ENCODE data around the gene NDUFAB1.
"Not testable (repeated sequence)": the region's sequence is repeated elsewhere in the genome, so short reads cannot be mapped to it uniquely, and the experiment has no call there.

NDUFAB1 gene

DNA sequence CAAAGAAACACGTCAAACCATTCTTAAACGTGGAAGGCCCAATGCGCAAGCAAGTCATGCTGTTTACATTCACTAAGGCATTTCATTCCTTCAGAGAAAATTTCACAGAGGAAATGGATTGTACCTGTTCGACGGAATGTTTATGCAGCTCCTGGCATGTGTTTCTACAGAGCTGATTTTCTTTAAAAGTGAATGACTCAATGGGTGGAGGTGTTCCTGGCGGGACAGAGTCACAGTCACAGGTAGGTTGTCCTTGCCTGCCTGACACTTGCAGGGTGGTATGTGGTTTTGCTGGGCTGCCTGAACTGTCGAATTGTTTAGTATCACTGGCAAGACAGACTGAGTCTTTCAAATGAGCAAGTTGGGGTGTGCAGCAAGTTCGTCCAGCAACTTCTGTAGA, 33.4 kb upstream of the NDUFAB1 start:
- no peak for DNase-seq (ENCODE audit: low read depth, low spot score)
- Histone ChIP-seq H3K9me3 (ENCODE audit: insufficient read depth, low read length) (no peaks in the 10 kb centered on the region), H3K4me1 (ENCODE audit: insufficient read depth, insufficient read length) (no peaks in the 10 kb centered on the region), H3K27me3 (ENCODE audit: insufficient read depth, insufficient read length) (no peaks in the 10 kb centered on the region), H3K9ac (ENCODE audit: insufficient read length, low read depth) (no peak overlapping the region), H3K4me3 (ENCODE audit: insufficient read length, low read depth) (no peak overlapping the region), H3K36me3 (ENCODE audit: insufficient read depth, insufficient read length, low read length) (peaks cover 81% of the 10 kb centered on the region)
- TF ChIP-seq YY1 (IDR thresholded peaks at IDR 0.05; ENCODE audit: insufficient read depth, insufficient read length): no peak
- TF ChIP-seq SUZ12 (IDR thresholded peaks at IDR 0.05; ENCODE audit: extremely low read depth, insufficient read depth, insufficient read length): no peak
- TF ChIP-seq ZNF274 (IDR thresholded peaks at IDR 0.05; ENCODE audit: low read depth, low read length): no peak

DNA sequence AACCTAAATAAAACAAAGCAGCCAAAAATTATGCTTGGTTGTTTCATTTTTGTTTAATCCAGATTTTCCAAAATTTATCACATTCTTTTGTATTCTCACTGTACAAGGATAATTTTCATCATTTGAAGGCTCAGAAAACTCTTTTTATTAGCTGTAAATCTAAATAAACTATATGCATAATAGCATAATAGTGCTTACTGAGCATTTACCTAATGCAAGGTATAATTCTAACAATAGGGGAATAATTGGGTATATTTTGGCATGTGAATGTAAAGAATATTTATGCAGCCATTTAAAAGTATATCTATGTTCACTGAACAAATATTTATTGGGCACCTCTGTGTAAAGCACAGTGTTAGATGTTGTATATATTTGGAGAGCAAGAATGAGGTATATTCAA, 28.0 kb upstream of the NDUFAB1 start:
- no peaks in the 10 kb centered on the region for H3K27me3 ChIP-seq (ENCODE audit: insufficient read depth, insufficient read length)
- H3K4me1 ChIP-seq (ENCODE audit: insufficient read depth, insufficient read length): no peaks in the 10 kb centered on the region
- no peak overlapping the region for H3K4me3 ChIP-seq (ENCODE audit: insufficient read length, low read depth)
- TF ChIP-seq ZNF274 (IDR thresholded peaks at IDR 0.05; ENCODE audit: low read depth, low read length): no peak
- no peak for TF ChIP-seq YY1 (IDR thresholded peaks at IDR 0.05; ENCODE audit: insufficient read depth, insufficient read length)
- TF ChIP-seq SUZ12 (IDR thresholded peaks at IDR 0.05; ENCODE audit: extremely low read depth, insufficient read depth, insufficient read length): no peak
- H3K9me3 ChIP-seq (ENCODE audit: insufficient read depth, low read length): no peaks in the 10 kb centered on the region
- H3K36me3 ChIP-seq (ENCODE audit: insufficient read depth, insufficient read length, low read length): peaks cover 90% of the 10 kb centered on the region
- H3K9ac ChIP-seq (ENCODE audit: insufficient read length, low read depth): no peak overlapping the region
- DNase-seq (ENCODE audit: low read depth, low spot score): no peak

DNA sequence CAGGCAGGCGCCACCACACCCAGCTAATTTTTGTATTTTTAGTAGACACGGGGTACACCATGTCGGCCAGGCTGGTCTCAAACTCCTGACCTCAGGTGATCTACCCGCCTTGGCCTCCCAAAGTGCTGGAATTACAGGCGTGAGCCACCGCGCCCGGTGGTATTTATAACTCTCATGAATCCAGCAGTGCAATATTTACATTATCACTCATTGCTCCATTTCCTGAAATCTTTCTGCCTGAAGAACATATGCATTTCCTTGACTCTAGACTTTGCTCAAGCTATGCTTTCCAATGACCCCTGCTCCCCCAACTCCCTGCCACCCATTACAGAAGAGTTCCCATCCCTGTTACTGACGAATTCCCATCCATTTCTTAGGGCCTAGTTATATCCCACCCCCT, 19.7 kb upstream of the NDUFAB1 start:
- no peak for DNase-seq (ENCODE audit: low read depth, low spot score)
- peaks cover 90% of the 10 kb centered on the region for H3K36me3 ChIP-seq (ENCODE audit: insufficient read depth, insufficient read length, low read length)

DNA sequence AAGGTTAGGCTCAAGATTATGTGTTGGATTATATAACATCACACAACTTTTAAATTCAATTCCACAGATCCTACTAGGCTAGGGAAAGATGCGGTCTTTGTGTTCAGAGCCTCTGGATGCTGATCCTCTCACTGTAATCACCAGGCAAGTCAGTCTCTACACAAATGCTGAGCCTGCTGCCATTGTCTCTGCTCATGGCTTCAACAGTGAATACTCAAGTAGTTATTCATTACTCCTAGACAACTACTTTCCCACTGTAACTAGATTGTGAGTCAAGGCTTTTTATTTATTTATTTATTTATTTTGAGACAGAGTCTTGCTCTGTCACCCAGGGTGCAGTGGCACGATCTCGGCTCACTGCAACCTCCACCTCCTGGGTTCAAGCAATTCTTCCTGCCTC, 15.8 kb upstream of the NDUFAB1 start:
- Histone ChIP-seq H3K36me3 (ENCODE audit: insufficient read depth, insufficient read length, low read length) (peaks cover 78% of the 10 kb centered on the region), H3K27me3 (ENCODE audit: insufficient read depth, insufficient read length) (no peaks in the 10 kb centered on the region), H3K9me3 (ENCODE audit: insufficient read depth, low read length) (no peaks in the 10 kb centered on the region), H3K9ac (ENCODE audit: insufficient read length, low read depth) (no peak overlapping the region), H3K4me3 (ENCODE audit: insufficient read length, low read depth) (no peak overlapping the region), H3K4me1 (ENCODE audit: insufficient read depth, insufficient read length) (no peaks in the 10 kb centered on the region)
- TF ChIP-seq SUZ12 (IDR thresholded peaks at IDR 0.05; ENCODE audit: extremely low read depth, insufficient read depth, insufficient read length): no peak
- no peak for TF ChIP-seq ZNF274 (IDR thresholded peaks at IDR 0.05; ENCODE audit: low read depth, low read length)
- TF ChIP-seq YY1 (IDR thresholded peaks at IDR 0.05; ENCODE audit: insufficient read depth, insufficient read length): no peak
- DNase-seq (ENCODE audit: low read depth, low spot score): no peak

More for the DNA sequence above, 19.7 kb upstream of the NDUFAB1 start:
- Histone ChIP-seq H3K27me3 (ENCODE audit: insufficient read depth, insufficient read length) (no peaks in the 10 kb centered on the region), H3K4me3 (ENCODE audit: insufficient read length, low read depth) (no peak overlapping the region), H3K9ac (ENCODE audit: insufficient read length, low read depth) (no peak overlapping the region), H3K4me1 (ENCODE audit: insufficient read depth, insufficient read length) (no peaks in the 10 kb centered on the region), H3K9me3 (ENCODE audit: insufficient read depth, low read length) (no peaks in the 10 kb centered on the region)
- TF ChIP-seq SUZ12 (IDR thresholded peaks at IDR 0.05; ENCODE audit: extremely low read depth, insufficient read depth, insufficient read length) (no peak), YY1 (IDR thresholded peaks at IDR 0.05; ENCODE audit: insufficient read depth, insufficient read length) (no peak), ZNF274 (IDR thresholded peaks at IDR 0.05; ENCODE audit: low read depth, low read length) (no peak)

DNA sequence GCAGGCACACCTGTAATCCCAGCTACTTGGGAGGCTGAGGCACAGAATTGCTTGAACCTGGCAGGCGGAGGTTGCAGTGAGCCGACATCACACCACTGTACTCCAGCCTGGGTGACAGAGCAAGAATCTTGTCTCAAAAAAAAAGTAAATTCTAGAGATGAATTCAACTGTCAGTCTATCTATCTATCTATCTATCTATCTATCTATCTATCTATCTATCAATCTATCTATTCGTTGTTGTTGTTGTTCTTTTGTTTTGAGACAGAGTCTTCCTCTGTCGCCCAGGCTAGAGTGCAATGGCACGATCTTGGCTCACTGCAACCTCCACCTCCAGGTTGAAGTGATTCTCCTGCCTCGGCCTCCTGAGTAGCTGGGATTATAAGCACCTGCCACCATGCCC, 14.8 kb upstream of the NDUFAB1 start:
- H3K9me3 ChIP-seq (ENCODE audit: insufficient read depth, low read length); H3K9ac ChIP-seq (ENCODE audit: insufficient read length, low read depth); H3K4me1 ChIP-seq (ENCODE audit: insufficient read depth, insufficient read length); H3K27me3 ChIP-seq (ENCODE audit: insufficient read depth, insufficient read length); H3K4me3 ChIP-seq (ENCODE audit: insufficient read length, low read depth); DNase-seq (ENCODE audit: low read depth, low spot score): not testable (repeated sequence)
- H3K36me3 ChIP-seq (ENCODE audit: insufficient read depth, insufficient read length, low read length): peaks cover 79% of the 10 kb centered on the region

DNA sequence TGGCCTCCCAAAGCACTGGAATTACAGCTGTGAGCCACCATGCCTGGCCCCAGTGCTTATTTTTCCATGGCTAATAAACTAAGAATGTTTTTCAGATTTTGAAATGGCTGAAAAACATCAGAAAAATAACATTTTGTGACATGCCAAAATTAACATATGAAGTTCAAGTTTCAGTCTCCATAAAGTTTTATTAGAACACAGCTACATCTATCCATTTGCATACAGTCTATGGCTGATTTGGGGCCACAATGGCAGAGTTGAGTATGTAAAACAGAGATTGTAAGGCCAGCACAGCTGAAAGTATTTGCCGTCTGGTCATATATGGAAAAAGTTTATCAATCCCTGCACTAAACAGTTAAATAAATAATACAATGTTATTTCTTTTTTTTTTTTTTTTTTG, 13.8 kb upstream of the NDUFAB1 start:
- DNase-seq (ENCODE audit: low read depth, low spot score): no peak
- H3K9me3 ChIP-seq (ENCODE audit: insufficient read depth, low read length): no peaks in the 10 kb centered on the region
- no peak overlapping the region for H3K4me3 ChIP-seq (ENCODE audit: insufficient read length, low read depth)
- H3K27me3 ChIP-seq (ENCODE audit: insufficient read depth, insufficient read length): no peaks in the 10 kb centered on the region
- H3K36me3 ChIP-seq (ENCODE audit: insufficient read depth, insufficient read length, low read length): peaks cover 79% of the 10 kb centered on the region
- TF ChIP-seq SUZ12 (IDR thresholded peaks at IDR 0.05; ENCODE audit: extremely low read depth, insufficient read depth, insufficient read length): no peak
- TF ChIP-seq ZNF274 (IDR thresholded peaks at IDR 0.05; ENCODE audit: low read depth, low read length): no peak
- no peak for TF ChIP-seq YY1 (IDR thresholded peaks at IDR 0.05; ENCODE audit: insufficient read depth, insufficient read length)
- no peak overlapping the region for H3K9ac ChIP-seq (ENCODE audit: insufficient read length, low read depth)
- H3K4me1 ChIP-seq (ENCODE audit: insufficient read depth, insufficient read length): no peaks in the 10 kb centered on the region

DNA sequence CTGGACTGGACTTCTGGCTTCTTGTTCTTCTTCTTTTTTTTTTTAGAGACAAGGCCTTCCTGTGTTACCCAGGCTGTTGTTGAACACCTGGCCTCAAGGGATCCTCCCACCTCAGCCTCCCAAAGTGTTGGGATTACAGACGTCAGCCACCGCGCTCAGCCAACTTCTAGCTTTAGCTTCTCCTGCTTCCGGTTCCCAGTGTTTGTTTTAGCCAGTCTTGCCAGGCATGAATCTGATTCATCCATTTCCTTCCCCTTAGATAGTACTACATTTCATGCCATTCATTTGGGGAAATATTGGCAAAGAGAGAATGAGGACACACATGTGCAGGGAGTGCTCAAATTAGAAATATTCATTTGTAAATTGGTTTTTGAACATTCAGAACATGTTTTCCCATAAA, 12.1 kb upstream of the NDUFAB1 start:
- no peak for TF ChIP-seq SUZ12 (IDR thresholded peaks at IDR 0.05; ENCODE audit: extremely low read depth, insufficient read depth, insufficient read length)
- no peak for TF ChIP-seq YY1 (IDR thresholded peaks at IDR 0.05; ENCODE audit: insufficient read depth, insufficient read length)
- TF ChIP-seq ZNF274 (IDR thresholded peaks at IDR 0.05; ENCODE audit: low read depth, low read length): no peak
- H3K36me3 ChIP-seq (ENCODE audit: insufficient read depth, insufficient read length, low read length): peaks cover 77% of the 10 kb centered on the region
- H3K27me3 ChIP-seq (ENCODE audit: insufficient read depth, insufficient read length): no peaks in the 10 kb centered on the region
- H3K9me3 ChIP-seq (ENCODE audit: insufficient read depth, low read length): no peaks in the 10 kb centered on the region
- H3K4me3 ChIP-seq (ENCODE audit: insufficient read length, low read depth): no peak overlapping the region
- H3K4me1 ChIP-seq (ENCODE audit: insufficient read depth, insufficient read length): no peaks in the 10 kb centered on the region
- H3K9ac ChIP-seq (ENCODE audit: insufficient read length, low read depth): no peak overlapping the region
- DNase-seq (ENCODE audit: low read depth, low spot score): no peak

DNA sequence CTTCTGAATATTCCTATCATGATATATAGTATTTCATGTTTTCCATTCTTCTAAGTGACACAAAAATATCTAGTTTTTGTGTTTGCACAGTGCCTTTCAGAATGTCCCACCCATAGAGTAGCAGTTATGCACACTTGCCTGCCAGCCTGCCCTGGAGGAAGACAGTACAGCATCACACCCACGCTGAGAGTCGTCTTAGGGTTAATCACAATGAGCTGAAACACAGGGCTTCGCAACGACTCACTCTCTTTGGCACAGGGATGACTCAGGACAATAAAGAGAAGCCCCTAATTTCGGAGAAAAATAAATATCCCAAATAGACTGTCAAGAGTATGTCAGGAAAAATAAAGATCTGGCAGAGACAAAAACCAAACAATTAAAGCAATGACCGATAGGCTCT, 11.6 kb upstream of the NDUFAB1 start:
- H3K4me1 ChIP-seq (ENCODE audit: insufficient read depth, insufficient read length): no peaks in the 10 kb centered on the region
- no peak overlapping the region for H3K9ac ChIP-seq (ENCODE audit: insufficient read length, low read depth)
- peaks cover 77% of the 10 kb centered on the region for H3K36me3 ChIP-seq (ENCODE audit: insufficient read depth, insufficient read length, low read length)
- no peaks in the 10 kb centered on the region for H3K27me3 ChIP-seq (ENCODE audit: insufficient read depth, insufficient read length)
- no peak for TF ChIP-seq SUZ12 (IDR thresholded peaks at IDR 0.05; ENCODE audit: extremely low read depth, insufficient read depth, insufficient read length)
- TF ChIP-seq ZNF274 (IDR thresholded peaks at IDR 0.05; ENCODE audit: low read depth, low read length): no peak
- TF ChIP-seq YY1 (IDR thresholded peaks at IDR 0.05; ENCODE audit: insufficient read depth, insufficient read length): no peak
- DNase-seq (ENCODE audit: low read depth, low spot score): no peak
- H3K9me3 ChIP-seq (ENCODE audit: insufficient read depth, low read length): no peaks in the 10 kb centered on the region
- H3K4me3 ChIP-seq (ENCODE audit: insufficient read length, low read depth): no peak overlapping the region
